ENCODE data around the gene HES5. TPM values are rescaled to one million over a fixed set of nuclear protein-coding genes. Genes with fewer than 3 reads are reported as not detected.

HES5 gene
- total RNA-seq, 1 donor from 2014 or later, result 1.5 TPM

GRCh38 chr1:2514863-2515762 lies 14.9 kb downstream of the HES5 start:
- DNase-seq, result no peak

DNA sequence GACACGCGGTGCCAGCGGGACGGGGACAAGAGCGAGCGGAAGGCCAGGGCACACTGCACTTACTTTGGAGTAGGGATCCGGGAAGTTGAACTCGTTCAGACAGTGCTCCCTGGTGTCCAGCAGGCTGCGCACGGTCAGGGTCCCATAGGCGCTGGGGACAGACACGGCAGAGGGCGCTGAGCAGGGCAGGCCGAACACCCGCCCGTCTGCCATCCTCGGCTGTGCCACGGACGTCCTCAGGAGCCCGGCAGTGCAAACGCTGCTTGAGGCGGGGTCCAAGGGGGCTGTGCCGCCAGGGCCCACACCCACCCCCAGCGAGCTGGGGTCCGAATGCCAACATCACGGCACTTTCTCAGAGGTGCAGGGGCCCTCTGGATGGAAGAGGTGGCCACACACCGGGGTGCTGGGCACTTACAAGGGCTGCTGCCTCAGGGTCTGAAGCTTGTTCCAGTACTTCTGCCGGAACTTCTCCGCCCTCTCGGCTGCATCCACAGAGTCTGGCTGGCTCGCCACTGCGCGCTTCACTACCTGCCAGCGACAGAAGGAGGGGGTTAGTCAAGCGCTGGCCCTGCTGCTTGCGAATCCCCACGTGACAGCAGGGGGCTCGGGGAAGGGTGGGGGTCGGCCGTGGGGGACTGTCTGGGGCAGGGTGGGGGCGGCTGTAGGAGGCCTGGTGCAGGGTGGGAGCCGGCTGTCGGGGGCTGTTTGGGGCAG lies 16.0 kb downstream of the HES5 start:
- no peak for DNase-seq

DNA sequence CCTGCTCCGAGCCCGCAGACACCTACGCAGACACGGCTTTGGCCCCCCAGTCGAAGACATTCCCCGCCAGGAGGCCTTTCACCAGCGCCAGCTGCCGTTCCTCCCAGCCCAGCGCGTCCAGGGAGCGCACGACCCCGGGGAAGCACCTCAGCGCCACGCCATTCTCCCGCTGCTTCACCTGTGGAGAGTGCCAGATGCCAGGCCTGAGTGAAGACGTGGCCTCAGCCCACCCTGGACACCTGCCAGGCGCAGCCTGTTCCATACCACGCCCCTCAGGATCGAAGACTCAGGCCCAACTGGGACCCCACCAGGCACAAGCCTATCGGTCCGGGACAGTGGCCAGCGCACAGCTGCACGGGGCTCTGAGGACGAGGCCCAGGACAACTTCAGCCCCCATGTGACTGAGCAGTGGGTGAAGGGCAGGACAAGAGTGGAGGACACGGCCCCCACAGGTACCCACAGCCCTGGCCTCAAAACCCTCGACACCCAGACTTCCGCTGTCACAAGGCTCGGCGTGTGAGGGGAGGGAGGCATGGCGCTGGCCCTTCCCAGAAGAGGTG lies 17.1 kb downstream of the HES5 start:
- DNase-seq, result no peak

DNA sequence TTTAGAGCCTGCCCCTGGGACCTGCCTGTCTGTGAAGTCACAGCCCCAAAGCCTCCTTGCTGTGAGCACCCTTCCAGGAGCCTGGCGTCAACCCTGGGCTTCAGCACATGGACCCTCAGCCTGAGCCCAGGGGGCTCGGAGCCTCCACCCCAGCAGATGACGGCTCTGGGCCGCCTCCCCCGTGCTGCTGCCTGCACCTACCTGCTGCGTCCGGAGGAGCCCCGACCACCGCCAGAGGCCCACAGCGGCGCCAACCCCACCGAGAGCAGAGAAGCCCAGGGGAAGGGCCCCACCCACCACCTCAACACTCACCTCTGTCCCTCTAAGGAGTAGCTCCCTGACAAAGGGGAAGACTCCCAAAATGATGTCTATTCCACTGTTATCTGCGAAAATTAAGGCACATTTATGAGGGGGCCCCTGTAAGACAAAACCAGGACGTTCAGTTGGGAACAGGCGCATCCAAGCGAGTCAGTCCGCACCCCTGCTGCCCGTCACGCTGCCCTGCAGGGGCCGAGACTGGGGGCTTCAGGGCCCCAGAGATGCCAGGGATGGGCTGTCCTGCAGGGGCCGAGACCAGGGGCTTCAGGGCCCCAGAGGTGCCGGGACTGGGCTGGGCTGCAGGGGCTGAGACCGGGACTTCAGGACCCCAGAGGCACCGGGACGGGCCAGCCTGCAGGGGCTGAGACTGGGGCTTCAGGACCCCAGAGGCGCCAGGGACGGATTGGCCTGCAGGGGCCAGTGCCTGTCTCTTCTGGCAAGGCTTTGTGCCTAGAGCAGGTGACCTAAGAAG lies 19.5 kb downstream of the HES5 start:
- DNase-seq, result no peak

GRCh38 chr1:2509589-2509988 lies 20.5 kb downstream of the HES5 start:
- no peak for DNase-seq

GRCh38 chr1:2508751-2509150 lies 21.3 kb downstream of the HES5 start:
- DNase-seq, result no peak

DNA sequence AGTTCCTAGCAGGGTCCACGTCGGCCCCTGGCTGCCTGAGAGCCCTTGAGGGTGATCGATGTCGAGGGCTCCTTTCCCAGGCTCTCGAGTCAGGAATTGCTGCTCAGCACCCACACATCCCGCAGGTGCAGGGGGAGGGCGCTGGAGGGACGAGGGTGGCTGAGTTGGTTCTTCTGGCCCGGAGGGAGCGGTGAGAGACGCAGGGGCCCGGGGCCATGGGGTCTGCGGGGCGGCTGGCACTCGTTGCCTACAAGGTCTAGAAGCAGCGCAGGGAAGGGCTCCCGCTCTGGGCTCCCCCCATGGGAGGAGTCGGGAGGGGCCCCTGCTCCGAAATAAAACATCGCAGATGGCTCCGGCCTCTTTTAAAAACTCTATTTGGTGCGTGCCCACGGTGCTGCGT lies 21.9 kb downstream of the HES5 start:
- no peak for DNase-seq

DNA sequence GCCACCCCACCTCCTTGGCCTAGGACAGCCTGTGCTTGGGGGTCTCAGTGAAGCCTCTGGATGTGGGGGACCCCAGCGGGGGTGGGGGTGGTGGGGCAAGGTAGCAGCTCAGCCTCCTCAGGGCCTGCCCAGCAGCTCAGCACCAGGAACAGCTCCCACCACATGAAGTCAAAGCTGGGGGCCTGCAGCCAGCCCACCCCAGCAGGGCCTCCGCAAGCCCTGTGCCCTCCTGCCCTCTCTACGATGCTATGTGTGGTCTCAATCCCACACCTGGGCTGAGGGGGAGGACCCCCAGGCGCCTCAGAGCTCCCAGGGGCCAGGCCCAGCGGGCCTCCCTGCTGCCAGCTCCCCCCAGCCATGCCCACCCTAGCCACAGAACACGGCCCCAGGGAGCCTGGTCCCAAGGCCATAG lies 22.3 kb downstream of the HES5 start:
- no peak for DNase-seq

DNA sequence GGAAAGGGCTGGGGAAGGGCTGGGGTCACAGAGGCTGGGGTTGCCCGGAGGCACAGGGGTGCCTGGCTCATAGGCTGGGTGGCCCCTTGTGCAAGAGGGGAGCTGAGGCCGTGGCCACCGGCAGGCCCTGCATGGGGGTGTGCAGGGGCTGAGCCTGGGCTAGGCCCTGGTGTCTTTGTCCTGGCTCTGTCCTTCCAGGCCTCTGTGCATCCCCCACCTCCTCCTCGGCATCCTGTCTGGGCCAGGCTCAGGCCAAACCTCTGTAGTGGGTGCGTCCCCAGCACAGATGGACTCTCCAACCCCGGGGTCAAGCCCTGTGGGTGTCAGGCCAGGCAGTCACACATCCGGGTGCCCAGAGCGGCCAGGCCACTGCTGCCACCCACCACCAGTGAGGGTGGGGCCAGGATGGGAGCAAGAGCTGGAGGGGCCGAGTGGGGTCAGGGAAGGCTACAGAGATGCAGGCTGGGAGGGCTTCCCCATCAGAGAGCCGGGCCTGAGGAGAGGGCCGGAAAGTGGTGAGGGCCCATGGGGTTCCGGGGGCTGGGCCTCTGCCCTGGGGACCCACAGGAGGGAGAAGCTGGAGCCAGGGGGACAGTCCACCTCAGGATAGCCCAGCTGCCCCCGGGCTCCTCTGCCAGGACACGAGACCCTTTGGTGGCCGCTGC lies 23.0 kb downstream of the HES5 start:
- DNase-seq, result no peak

DNA sequence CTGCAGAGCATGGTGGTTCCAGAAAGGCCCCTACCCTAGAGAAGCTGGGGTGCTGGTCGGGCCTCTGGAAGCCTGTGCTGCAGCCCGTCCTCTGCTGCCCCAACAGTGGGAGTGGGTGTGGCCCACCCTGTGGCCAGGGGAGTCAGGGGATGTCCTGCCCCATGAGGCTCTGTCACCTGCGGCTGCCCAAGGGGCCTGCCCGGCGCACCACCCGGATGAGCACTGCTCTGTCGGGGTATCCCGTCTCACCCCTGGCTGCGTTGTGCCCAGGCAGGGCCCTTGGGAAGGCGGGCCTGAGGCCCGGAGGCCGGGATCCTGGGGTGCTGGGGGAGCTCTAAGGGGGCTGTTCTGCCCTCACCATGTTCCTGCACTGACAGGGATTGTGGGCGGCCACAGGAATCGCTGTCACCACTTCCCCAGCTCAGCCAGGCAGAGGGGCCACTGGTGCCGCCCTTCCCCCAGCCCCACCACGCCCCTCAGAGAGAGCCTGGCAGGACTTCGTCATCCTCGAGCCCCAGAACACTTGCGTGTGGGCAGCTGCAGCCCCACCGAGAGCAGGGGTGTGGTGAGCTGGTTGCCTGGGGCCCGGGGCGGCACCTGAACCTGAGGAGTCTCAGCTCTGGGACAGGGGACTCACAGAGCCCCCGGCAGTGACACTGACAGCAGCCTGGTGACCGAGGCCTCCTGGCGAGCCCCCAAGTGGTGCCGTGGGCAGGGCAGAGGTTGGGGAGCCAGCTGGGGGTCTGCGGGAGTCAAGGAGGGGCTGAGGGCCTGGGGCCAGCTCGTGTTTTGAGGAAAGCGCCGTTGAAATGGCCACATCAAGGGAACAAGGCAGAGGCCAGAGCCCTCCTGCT lies 23.8 kb downstream of the HES5 start:
- DNase-seq, result no peak

GRCh38 chr1:2505461-2505994 lies 24.5 kb downstream of the HES5 start:
- no peak for DNase-seq

- DNase-seq, result no peak
Observed at GRCh38 chr1:2504949-2505272, 25.2 kb downstream of the HES5 start.

DNA sequence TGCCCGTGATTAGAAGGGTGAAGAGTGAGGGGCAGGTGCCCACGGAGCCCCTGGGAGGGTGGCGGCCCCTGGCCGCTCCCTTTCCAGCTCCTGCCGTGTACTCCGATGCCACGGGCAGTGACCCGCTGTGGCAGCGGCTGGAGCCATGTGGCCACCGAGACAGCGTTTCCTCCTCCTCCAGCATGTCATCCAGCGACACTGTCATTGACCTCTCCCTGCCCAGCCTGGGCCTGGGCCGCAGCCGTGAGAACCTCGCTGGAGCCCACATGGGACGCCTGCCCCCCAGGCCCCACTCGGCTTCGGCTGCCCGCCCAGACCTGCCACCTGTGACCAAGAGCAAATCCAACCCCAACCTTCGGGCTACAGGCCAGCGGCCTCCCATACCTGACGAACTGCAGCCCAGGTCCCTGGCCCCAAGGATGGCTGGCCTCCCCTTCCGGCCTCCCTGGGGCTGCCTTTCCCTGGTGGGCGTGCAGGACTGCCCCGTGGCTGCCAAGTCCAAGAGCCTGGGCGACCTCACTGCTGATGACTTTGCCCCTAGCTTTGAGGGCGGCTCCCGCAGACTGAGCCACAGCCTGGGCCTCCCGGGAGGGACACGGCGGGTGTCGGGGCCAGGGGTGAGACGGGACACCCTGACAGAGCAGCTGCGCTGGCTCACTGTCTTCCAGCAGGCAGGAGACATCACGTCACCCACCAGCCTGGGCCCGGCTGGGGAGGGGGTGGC lies 25.7 kb downstream of the HES5 start:
- DNase-seq, result no peak

- DNase-seq, result no peak
Observed at GRCh38 chr1:2503554-2504224, 26.4 kb downstream of the HES5 start.

DNA sequence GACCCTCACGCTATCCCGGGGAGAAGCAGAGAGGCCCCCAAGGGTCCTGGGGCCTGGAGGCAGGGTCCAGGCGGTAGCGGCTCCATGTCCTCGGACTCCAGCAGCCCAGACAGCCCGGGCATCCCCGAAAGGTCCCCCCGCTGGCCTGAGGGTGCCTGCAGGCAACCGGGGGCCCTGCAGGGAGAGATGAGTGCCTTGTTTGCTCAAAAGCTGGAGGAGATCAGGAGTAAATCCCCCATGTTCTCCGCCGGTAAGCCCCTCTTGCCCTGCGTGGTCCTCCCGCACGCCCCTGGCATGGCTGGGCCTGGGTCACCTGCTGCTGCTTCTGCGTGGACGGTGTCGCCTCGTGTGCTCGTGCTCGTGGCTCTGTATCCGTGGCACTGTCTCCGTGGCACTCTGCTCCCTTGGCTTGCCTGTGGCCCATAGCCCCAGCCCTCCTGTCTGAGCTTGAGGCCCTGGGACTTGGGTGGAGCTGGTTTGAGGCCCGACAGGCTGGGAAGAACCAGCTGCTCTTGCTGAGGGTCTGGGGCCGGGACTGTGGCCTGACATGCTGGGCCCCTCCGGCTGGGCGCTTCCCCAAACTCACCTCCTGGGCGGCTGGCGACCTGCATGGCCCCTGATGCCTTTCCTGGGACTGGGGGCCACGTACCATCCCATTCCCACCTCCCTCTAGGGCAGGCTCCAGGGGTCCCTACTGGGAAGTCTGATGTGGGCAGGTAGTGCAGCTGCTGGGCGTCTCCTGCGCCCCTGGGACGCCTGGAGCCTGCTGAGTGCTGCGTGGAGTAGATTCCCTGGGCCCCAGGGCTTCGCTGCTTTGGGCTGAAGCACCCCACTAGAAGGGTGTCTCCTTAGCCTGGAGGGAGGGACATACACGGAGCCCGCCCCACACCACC lies 27.2 kb downstream of the HES5 start:
- no peak for DNase-seq

DNA sequence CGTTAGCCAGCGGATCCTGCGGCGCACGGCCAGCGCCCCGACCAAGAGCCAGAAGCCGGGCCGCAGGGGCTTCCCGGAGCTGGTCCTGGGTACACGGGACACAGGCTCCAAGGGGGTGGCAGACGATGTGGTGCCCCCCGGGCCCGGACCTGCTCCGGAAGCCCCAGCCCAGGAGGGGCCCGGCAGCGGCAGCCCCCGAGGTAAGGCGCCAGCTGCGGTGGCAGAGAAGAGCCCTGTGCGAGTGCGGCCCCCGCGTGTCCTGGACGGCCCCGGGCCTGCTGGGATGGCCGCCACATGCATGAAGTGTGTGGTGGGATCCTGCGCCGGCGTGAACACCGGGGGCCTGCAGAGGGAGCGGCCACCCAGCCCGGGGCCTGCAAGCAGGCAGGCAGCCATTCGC lies 27.9 kb downstream of the HES5 start:
- no peak for DNase-seq

- no peak for DNase-seq
Observed at GRCh38 chr1:2501820-2502119, 28.3 kb downstream of the HES5 start.

DNA sequence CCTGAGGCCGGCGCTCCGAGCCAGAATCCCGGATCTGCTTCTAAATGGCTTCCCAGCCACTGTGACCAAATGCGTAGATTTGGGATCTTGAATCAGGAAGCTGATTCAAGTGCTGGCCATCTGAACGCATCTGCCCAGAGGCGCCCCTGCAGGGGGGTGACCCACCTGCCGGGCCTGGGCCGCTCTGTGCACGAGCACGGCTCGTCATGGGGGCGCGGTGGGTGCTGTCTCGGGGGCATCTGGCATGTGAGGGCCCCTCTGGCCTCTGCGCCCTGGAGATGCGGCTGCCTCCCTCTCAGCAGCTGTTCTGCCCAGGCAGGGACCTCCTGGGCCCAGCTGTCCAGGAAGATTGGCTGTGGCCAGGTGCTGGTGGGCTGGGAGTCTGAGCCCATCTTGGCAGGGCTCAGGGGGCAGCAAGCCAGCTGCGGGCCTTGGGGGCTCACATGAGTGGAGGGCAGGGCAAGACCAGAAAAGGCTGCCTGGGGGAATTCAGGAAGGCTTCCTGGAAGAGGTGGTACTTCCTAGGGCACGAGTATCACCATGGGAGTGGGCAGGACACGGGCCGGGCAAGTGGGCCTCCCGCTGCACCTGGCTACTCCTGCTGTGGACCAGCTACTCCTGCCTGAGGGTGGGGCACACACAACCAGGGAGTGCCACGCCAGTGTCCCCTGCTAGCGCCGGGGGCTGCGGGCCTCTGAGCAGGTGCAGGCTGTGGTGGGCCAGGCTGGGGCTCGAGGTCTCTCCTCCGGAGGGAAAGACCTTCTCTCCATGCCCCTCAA lies 28.8 kb downstream of the HES5 start:
- DNase-seq, result no peak

Data from skin of body (tissue), 2 donors.